SK-N-SH treated with all-trans-retinoic acid at 6 μM for 48 hours (cell line): ENCODE measurements around the gene ATF6B.

Source experiments
- ARNTL ChIP-seq: fragments of 450-650 bp; formaldehyde crosslinking; IDR thresholded peaks from 2 replicates; pipeline ENCODE4 v1.5.0; 2020; ENCODE audit warnings: low read depth, mild to moderate bottlenecking, moderate library complexity, borderline replicate concordance
- BACH2 ChIP-seq: fragments of 250-450 bp; sonication (Bioruptor Pico); IDR thresholded peaks from 2 replicates; pipeline ENCODE4 v1.9.0; 2021; ENCODE audit warnings: mild to moderate bottlenecking, borderline replicate concordance
- ESRRG ChIP-seq: fragments of 250-450 bp; sonication (Bioruptor Pico); IDR thresholded peaks from 2 replicates; pipeline ENCODE4 v1.6.1; 2021; ENCODE audit warnings: mild to moderate bottlenecking
- ISL1 ChIP-seq: fragments of 250-450 bp; sonication (Bioruptor Pico); IDR thresholded peaks from 2 replicates; pipeline ENCODE4 v2.1.2; 2022; ENCODE audit warnings: mild to moderate bottlenecking, moderate library complexity
- OSR1 ChIP-seq: fragments of 250-450 bp; sonication (Bioruptor Pico); IDR thresholded peaks from 2 replicates; pipeline ENCODE4 v1.8.0; 2022; ENCODE audit warnings: moderate library complexity, mild to moderate bottlenecking, inconsistent platforms
- PATZ1 ChIP-seq: fragments of 250-450 bp; sonication (Bioruptor Pico); IDR thresholded peaks from 2 replicates; pipeline ENCODE4 v1.8.0; 2020; ENCODE audit warnings: mild to moderate bottlenecking, moderate library complexity, borderline replicate concordance
- RARB ChIP-seq: fragments of 250-450 bp; sonication (Bioruptor Pico); IDR thresholded peaks from 2 replicates; pipeline ENCODE4 v1.8.0; 2021; ENCODE audit warnings: mild to moderate bottlenecking, moderate library complexity
- SNAI2 ChIP-seq: fragments of 250-450 bp; sonication (Bioruptor Pico); IDR thresholded peaks from 2 replicates; pipeline ENCODE4 v1.5.0; 2020; ENCODE audit warnings: mild to moderate bottlenecking, moderate library complexity
- ZC3H10 ChIP-seq: fragments of 250-450 bp; sonication (Bioruptor Pico); IDR thresholded peaks from 2 replicates; pipeline ENCODE4 v1.5.1; 2021; ENCODE audit warnings: mild to moderate bottlenecking, moderate library complexity
- ZFP30 ChIP-seq: fragments of 450-650 bp; formaldehyde crosslinking; IDR thresholded peaks from 2 replicates; pipeline ENCODE4 v1.5.0; 2022; ENCODE audit warnings: mild to moderate bottlenecking, moderate library complexity
- ZNF565 ChIP-seq: fragments of 450-650 bp; formaldehyde crosslinking; conservative IDR thresholded peaks from 2 replicates; pipeline ENCODE4 v1.5.0; 2020; ENCODE audit warnings: low read depth, mild to moderate bottlenecking, moderate library complexity
- TF ChIP-seq, protein P1 (sequence below): fragments of 250-450 bp; sonication (Bioruptor Pico); IDR thresholded peaks from 2 replicates; pipeline ENCODE4 v1.5.1; 2020; ENCODE audit warnings: low read depth, mild to moderate bottlenecking, moderate library complexity
- TF ChIP-seq, protein P2 (sequence below): fragments of 250-450 bp; sonication (Bioruptor Pico); IDR thresholded peaks from 2 replicates; pipeline ENCODE4 v1.5.0; 2020; ENCODE audit warnings: mild to moderate bottlenecking, moderate library complexity
- TF ChIP-seq, protein P3 (sequence below): fragments of 250-450 bp; sonication (Bioruptor Pico); IDR thresholded peaks from 2 replicates; pipeline ENCODE4 v1.8.0; 2021; ENCODE audit warnings: low read depth, mild to moderate bottlenecking, moderate library complexity, borderline replicate concordance

DNA sequence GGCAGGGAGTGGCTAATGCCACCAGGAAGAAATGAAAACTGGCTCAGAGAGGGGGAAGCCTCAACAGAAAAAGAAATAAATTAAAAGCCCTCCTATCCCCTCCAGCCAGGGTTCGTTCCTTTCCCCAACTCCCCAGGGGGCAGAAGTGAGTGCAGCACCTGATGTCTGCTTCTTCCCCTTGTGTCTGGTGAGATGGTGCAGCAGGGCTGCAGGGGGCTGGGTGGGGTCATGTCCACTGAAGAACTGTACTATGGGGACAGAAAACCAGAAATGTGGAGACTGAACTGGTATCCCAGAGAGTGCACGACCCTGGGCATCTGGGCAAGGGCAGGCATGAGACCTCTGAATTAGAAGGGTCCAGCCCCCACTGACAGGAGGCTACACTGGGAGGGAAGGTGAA lies 40.3 kb upstream of the ATF6B start:
- TF ChIP-seq RARB, result no peak
- no peak for TF ChIP-seq PATZ1 (CRISPR knock-in tag)
- TF ChIP-seq SNAI2 (CRISPR knock-in tag), result no peak
- TF ChIP-seq OSR1 (CRISPR knock-in tag), result no peak
- no peak for TF ChIP-seq ZC3H10 (CRISPR knock-in tag)
- TF ChIP-seq ISL1, result no peak
- TF ChIP-seq ESRRG (CRISPR knock-in tag), result no peak
- no peak for TF ChIP-seq BACH2 (CRISPR knock-in tag)
- no peak for TF ChIP-seq ZNF565 (CRISPR knock-in tag)
- no peak for TF ChIP-seq ZFP30
- TF ChIP-seq, protein P1, sequence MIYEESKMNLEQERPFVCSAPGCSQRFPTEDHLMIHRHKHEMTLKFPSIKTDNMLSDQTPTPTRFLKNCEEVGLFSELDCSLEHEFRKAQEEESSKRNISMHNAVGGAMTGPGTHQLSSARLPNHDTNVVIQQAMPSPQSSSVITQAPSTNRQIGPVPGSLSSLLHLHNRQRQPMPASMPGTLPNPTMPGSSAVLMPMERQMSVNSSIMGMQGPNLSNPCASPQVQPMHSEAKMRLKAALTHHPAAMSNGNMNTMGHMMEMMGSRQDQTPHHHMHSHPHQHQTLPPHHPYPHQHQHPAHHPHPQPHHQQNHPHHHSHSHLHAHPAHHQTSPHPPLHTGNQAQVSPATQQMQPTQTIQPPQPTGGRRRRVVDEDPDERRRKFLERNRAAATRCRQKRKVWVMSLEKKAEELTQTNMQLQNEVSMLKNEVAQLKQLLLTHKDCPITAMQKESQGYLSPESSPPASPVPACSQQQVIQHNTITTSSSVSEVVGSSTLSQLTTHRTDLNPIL, result no peak
- TF ChIP-seq, protein P2, sequence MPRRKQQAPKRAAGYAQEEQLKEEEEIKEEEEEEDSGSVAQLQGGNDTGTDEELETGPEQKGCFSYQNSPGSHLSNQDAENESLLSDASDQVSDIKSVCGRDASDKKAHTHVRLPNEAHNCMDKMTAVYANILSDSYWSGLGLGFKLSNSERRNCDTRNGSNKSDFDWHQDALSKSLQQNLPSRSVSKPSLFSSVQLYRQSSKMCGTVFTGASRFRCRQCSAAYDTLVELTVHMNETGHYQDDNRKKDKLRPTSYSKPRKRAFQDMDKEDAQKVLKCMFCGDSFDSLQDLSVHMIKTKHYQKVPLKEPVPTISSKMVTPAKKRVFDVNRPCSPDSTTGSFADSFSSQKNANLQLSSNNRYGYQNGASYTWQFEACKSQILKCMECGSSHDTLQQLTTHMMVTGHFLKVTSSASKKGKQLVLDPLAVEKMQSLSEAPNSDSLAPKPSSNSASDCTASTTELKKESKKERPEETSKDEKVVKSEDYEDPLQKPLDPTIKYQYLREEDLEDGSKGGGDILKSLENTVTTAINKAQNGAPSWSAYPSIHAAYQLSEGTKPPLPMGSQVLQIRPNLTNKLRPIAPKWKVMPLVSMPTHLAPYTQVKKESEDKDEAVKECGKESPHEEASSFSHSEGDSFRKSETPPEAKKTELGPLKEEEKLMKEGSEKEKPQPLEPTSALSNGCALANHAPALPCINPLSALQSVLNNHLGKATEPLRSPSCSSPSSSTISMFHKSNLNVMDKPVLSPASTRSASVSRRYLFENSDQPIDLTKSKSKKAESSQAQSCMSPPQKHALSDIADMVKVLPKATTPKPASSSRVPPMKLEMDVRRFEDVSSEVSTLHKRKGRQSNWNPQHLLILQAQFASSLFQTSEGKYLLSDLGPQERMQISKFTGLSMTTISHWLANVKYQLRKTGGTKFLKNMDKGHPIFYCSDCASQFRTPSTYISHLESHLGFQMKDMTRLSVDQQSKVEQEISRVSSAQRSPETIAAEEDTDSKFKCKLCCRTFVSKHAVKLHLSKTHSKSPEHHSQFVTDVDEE (CRISPR knock-in tag), result no peak
- no peak for TF ChIP-seq ARNTL (CRISPR knock-in tag)
- TF ChIP-seq, protein P3, sequence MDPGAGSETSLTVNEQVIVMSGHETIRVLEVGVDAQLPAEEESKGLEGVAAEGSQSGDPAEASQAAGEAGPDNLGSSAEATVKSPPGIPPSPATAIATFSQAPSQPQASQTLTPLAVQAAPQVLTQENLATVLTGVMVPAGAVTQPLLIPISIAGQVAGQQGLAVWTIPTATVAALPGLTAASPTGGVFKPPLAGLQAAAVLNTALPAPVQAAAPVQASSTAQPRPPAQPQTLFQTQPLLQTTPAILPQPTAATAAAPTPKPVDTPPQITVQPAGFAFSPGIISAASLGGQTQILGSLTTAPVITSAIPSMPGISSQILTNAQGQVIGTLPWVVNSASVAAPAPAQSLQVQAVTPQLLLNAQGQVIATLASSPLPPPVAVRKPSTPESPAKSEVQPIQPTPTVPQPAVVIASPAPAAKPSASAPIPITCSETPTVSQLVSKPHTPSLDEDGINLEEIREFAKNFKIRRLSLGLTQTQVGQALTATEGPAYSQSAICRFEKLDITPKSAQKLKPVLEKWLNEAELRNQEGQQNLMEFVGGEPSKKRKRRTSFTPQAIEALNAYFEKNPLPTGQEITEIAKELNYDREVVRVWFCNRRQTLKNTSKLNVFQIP, result no peak
